ENCODE results near the gene RAPGEF1. TPM values are rescaled to one million over a fixed set of nuclear protein-coding genes. Genes with fewer than 3 reads are reported as not detected.

Gene RAPGEF1
- total RNA-seq, 1 donor from 2014 or later: 119 TPM

GRCh38 chr9:131610231-131610761, 129.6 kb downstream of the RAPGEF1 start:
- intact Hi-C loops (cut with DNase I): no loop called here
- peak; percentile 64 for ATAC-seq (ENCODE audit: poor library complexity)
- DNase-seq: no peak

- DNase-seq: peak; percentile 75
- intact Hi-C loops (cut with DNase I): loop anchor here (5.0 kb wide), 1 partner anchor 128 kb away; no protein-coding TSS in a partner anchor
- peak; percentile 57 for ATAC-seq (ENCODE audit: poor library complexity)
These were observed 130.6 kb downstream of the RAPGEF1 start for GRCh38 chr9:131609099-131609830.

GRCh38 chr9:131608493-131609037, 131.3 kb downstream of the RAPGEF1 start:
- DNase-seq (peak; percentile 71), ATAC-seq (ENCODE audit: poor library complexity) (peak; percentile 79)
- intact Hi-C loops (cut with DNase I): loop anchor here (5.0 kb wide), 1 partner anchor 129 kb away; no protein-coding TSS in a partner anchor

GRCh38 chr9:131607591-131607990, 132.3 kb downstream of the RAPGEF1 start:
- no peak for ATAC-seq (ENCODE audit: poor library complexity)
- DNase-seq: no peak
- intact Hi-C loops (cut with DNase I): loop anchor here (5.0 kb wide), 1 partner anchor 130 kb away; no protein-coding TSS in a partner anchor

- no peak for DNase-seq
- ATAC-seq (ENCODE audit: poor library complexity): no peak
- intact Hi-C loops (cut with DNase I): loop anchor here (5.0 kb wide), 1 partner anchor 130 kb away; no protein-coding TSS in a partner anchor
These were observed 132.8 kb downstream of the RAPGEF1 start for GRCh38 chr9:131606896-131607567.

- intact Hi-C loops (cut with DNase I): loop anchor here (5.0 kb wide), 1 partner anchor 131 kb away; no protein-coding TSS in a partner anchor
- DNase-seq: no peak
- no peak for ATAC-seq (ENCODE audit: poor library complexity)
These were observed 133.9 kb downstream of the RAPGEF1 start for GRCh38 chr9:131605770-131606590.

GRCh38 chr9:131603711-131604439, 136.0 kb downstream of the RAPGEF1 start:
- intact Hi-C loops (cut with DNase I): no loop called here
- ATAC-seq (ENCODE audit: poor library complexity) (peak; percentile 11), DNase-seq (no peak)

GRCh38 chr9:131603199-131603598, 136.7 kb downstream of the RAPGEF1 start:
- intact Hi-C loops (cut with DNase I): no loop called here
- no peak for ATAC-seq (ENCODE audit: poor library complexity)
- no peak for DNase-seq

- intact Hi-C loops (cut with DNase I): no loop called here
- DNase-seq: no peak
- no peak for ATAC-seq (ENCODE audit: poor library complexity)
These were observed 138.1 kb downstream of the RAPGEF1 start for GRCh38 chr9:131601683-131602181.

GRCh38 chr9:131598121-131598520, 141.8 kb downstream of the RAPGEF1 start:
- intact Hi-C loops (cut with DNase I): no loop called here
- peak; percentile 33 for ATAC-seq (ENCODE audit: poor library complexity)

GRCh38 chr9:131597246-131597645, 142.6 kb downstream of the RAPGEF1 start:
- no peak for ATAC-seq (ENCODE audit: poor library complexity)
- intact Hi-C loops (cut with DNase I): no loop called here
- DNase-seq: no peak

More at GRCh38 chr9:131598121-131598520, 141.8 kb downstream of the RAPGEF1 start:
- DNase-seq: peak; percentile 72

- ATAC-seq (ENCODE audit: poor library complexity) (no peak), DNase-seq (no peak)
- intact Hi-C loops (cut with DNase I): no loop called here
These were observed 143.5 kb downstream of the RAPGEF1 start for GRCh38 chr9:131596430-131596743.

GRCh38 chr9:131595696-131596429, 144.0 kb downstream of the RAPGEF1 start:
- intact Hi-C loops (cut with DNase I): no loop called here
- DNase-seq (no peak), ATAC-seq (ENCODE audit: poor library complexity) (no peak)

- ATAC-seq (ENCODE audit: poor library complexity): no peak
- intact Hi-C loops (cut with DNase I): no loop called here
- DNase-seq: no peak
These were observed 144.8 kb downstream of the RAPGEF1 start for GRCh38 chr9:131594906-131595665.

GRCh38 chr9:131593936-131594665, 145.8 kb downstream of the RAPGEF1 start:
- DNase-seq: no peak
- intact Hi-C loops (cut with DNase I): no loop called here

More at GRCh38 chr9:131593936-131594665, 145.8 kb downstream of the RAPGEF1 start:
- no peak for ATAC-seq (ENCODE audit: poor library complexity)
